Medulla oblongata (tissue), 1 donor: Measurements from ENCODE around the gene HPCAL1.
A peak's percentile ranks its signal among the peaks of the same experiment; 100 is the strongest.

Experiments
- DNase-seq: peaks from one replicate; pipeline ENCODE4 v3.0.0-alpha.2; 2015; ENCODE audit errors: extremely low spot score

Gene HPCAL1

GRCh38 chr2:10336283-10336682, 33.6 kb downstream of the HPCAL1 start:
- no peak for DNase-seq

GRCh38 chr2:10337449-10338269, 35.0 kb downstream of the HPCAL1 start:
- DNase-seq: no peak

- DNase-seq: no peak
These were observed 35.8 kb downstream of the HPCAL1 start for GRCh38 chr2:10338270-10339188.

GRCh38 chr2:10339647-10340592, 37.2 kb downstream of the HPCAL1 start:
- DNase-seq: no peak

- no peak for DNase-seq
These were observed 37.9 kb downstream of the HPCAL1 start for GRCh38 chr2:10340593-10340975.

- DNase-seq: no peak
These were observed 38.5 kb downstream of the HPCAL1 start for GRCh38 chr2:10341193-10341592.

GRCh38 chr2:10342245-10342951, 39.7 kb downstream of the HPCAL1 start:
- peak; percentile 72 for DNase-seq

GRCh38 chr2:10343191-10343590, 40.5 kb downstream of the HPCAL1 start:
- DNase-seq: no peak

- no peak for DNase-seq
These were observed 41.0 kb downstream of the HPCAL1 start for GRCh38 chr2:10343658-10344057.

- no peak for DNase-seq
These were observed 41.7 kb downstream of the HPCAL1 start for GRCh38 chr2:10344105-10345066.

- DNase-seq: no peak
These were observed 42.4 kb downstream of the HPCAL1 start for GRCh38 chr2:10345126-10345525.

- no peak for DNase-seq
These were observed 43.1 kb downstream of the HPCAL1 start for GRCh38 chr2:10345813-10346212.

- DNase-seq: no peak
These were observed 44.3 kb downstream of the HPCAL1 start for GRCh38 chr2:10346929-10347561.

GRCh38 chr2:10347562-10347948, 44.9 kb downstream of the HPCAL1 start:
- DNase-seq: no peak

GRCh38 chr2:10348891-10349290, 46.2 kb downstream of the HPCAL1 start:
- DNase-seq: no peak

GRCh38 chr2:10350761-10351160, 48.1 kb downstream of the HPCAL1 start:
- DNase-seq: peak; percentile 45

GRCh38 chr2:10352361-10352760, 49.7 kb downstream of the HPCAL1 start:
- DNase-seq: no peak

GRCh38 chr2:10352972-10353371, 50.3 kb downstream of the HPCAL1 start:
- DNase-seq: no peak

GRCh38 chr2:10353931-10354330, 51.2 kb downstream of the HPCAL1 start:
- DNase-seq: no peak
